ENCODE results near the gene USP33.
"Not testable (repeated sequence)": the region's sequence is repeated elsewhere in the genome, so short reads cannot be mapped to it uniquely, and the experiment has no call there.

The USP33 gene

GRCh38 chr1:77759071-77760028, at the start of gene USP33:
USP33 (minus strand) TSS chr1:77759852; CDS start chr1:77741697, 18,155 bp downstream.
- DNase-seq = peak; percentile 91

GRCh38 chr1:77803371-77803770, 43.7 kb upstream of the USP33 start:
- no peak for DNase-seq

GRCh38 chr1:77802026-77802425, 42.4 kb upstream of the USP33 start:
- no peak for DNase-seq

GRCh38 chr1:77797991-77798390, 38.3 kb upstream of the USP33 start:
- DNase-seq = no peak

GRCh38 chr1:77796695-77797405, 37.2 kb upstream of the USP33 start:
- DNase-seq = no peak

GRCh38 chr1:77794550-77794949, 34.9 kb upstream of the USP33 start:
- DNase-seq = no peak

GRCh38 chr1:77786093-77786741, 26.6 kb upstream of the USP33 start:
- not testable (repeated sequence) for DNase-seq

- no peak for DNase-seq
Observed at GRCh38 chr1:77783141-77783540, 23.5 kb upstream of the USP33 start.

GRCh38 chr1:77781683-77782082, 22.0 kb upstream of the USP33 start:
- DNase-seq = no peak

- peak; percentile 93 for DNase-seq
Observed at GRCh38 chr1:77779529-77780281, 20.1 kb upstream of the USP33 start, which contains the start of gene MIGA1. MIGA1 (plus strand) TSS chr1:77779649; CDS start chr1:77783253, 3,604 bp downstream.

GRCh38 chr1:77776007-77776700, 16.5 kb upstream of the USP33 start:
- DNase-seq = no peak

GRCh38 chr1:77768006-77768405, 8.4 kb upstream of the USP33 start:
- DNase-seq = no peak

GRCh38 chr1:77762072-77762476, 2.4 kb upstream of the USP33 start:
- no peak for DNase-seq

GRCh38 chr1:77757603-77758002, 2.0 kb downstream of the USP33 start:
- DNase-seq = no peak

- DNase-seq = no peak
Observed at GRCh38 chr1:77757066-77757584, 2.5 kb downstream of the USP33 start.

- no peak for DNase-seq
Observed at GRCh38 chr1:77756052-77756754, 3.4 kb downstream of the USP33 start.

GRCh38 chr1:77749489-77749888, 10.2 kb downstream of the USP33 start:
- DNase-seq = not testable (repeated sequence)

- no peak for DNase-seq
Observed at GRCh38 chr1:77744576-77744975, 15.1 kb downstream of the USP33 start.

- DNase-seq = no peak
Observed at GRCh38 chr1:77742011-77742555, 17.6 kb downstream of the USP33 start.

- no peak for DNase-seq
Observed at GRCh38 chr1:77741316-77741715, 18.3 kb downstream of the USP33 start.

GRCh38 chr1:77739235-77739634, 20.4 kb downstream of the USP33 start:
- DNase-seq = no peak

Data from CD4-positive, alpha-beta T cell treated with Interleukin-12 subunit alpha and Interleukin-12 subunit beta, for 1 hour (primary cell).